GM13977 (cell line): ENCODE results near the gene KDM2B.

ENCODE experiments used
- DNase-seq: peaks from one replicate; pipeline ENCODE4 v3.0.0; 2012; ENCODE audit warnings: low spot score
- in situ Hi-C: fragments of 300-500 bp; cut with MboI; formaldehyde crosslinking; loops from one replicate; pipeline ENCODE4 v1.12.0; 2022; ENCODE audit warnings: low sequenced_read_pairs, low pct_unique_long_range_greater_than_20kb, mixed read lengths, inconsistent platforms; ENCODE audit not compliant: unreplicated experiment
- TF ChIP-seq, protein P1 (sequence below): IDR thresholded peaks from 2 replicates; pipeline ENCODE4 v1.5.1; 2012; ENCODE audit warnings: mild to moderate bottlenecking, control low read depth; ENCODE audit not compliant: insufficient read depth; ENCODE audit errors: extremely low read depth, missing control alignments

KDM2B gene

DNA sequence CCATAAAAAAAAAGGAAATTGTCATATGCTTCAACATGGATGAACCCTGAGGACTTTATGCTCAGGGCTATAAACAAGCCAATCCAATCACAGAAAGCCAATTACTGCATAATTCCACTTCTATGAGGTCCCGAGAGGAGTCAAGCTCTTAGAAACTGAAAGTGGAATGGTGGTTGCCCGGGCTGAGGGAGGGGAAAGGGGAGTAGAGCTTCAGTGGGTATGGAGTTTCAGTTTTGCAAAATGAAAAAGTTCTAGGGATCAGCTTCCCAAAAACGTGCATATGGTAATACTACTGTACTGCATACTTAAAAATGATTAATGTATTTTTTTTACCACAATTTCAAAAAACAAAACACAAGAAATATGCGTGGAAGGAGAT is 128.9 kb downstream of the KDM2B start:
- in situ Hi-C loops = no loop called here
- DNase-seq = peak; percentile 24
- TF ChIP-seq, protein P1, sequence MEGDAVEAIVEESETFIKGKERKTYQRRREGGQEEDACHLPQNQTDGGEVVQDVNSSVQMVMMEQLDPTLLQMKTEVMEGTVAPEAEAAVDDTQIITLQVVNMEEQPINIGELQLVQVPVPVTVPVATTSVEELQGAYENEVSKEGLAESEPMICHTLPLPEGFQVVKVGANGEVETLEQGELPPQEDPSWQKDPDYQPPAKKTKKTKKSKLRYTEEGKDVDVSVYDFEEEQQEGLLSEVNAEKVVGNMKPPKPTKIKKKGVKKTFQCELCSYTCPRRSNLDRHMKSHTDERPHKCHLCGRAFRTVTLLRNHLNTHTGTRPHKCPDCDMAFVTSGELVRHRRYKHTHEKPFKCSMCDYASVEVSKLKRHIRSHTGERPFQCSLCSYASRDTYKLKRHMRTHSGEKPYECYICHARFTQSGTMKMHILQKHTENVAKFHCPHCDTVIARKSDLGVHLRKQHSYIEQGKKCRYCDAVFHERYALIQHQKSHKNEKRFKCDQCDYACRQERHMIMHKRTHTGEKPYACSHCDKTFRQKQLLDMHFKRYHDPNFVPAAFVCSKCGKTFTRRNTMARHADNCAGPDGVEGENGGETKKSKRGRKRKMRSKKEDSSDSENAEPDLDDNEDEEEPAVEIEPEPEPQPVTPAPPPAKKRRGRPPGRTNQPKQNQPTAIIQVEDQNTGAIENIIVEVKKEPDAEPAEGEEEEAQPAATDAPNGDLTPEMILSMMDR = no peak

DNA sequence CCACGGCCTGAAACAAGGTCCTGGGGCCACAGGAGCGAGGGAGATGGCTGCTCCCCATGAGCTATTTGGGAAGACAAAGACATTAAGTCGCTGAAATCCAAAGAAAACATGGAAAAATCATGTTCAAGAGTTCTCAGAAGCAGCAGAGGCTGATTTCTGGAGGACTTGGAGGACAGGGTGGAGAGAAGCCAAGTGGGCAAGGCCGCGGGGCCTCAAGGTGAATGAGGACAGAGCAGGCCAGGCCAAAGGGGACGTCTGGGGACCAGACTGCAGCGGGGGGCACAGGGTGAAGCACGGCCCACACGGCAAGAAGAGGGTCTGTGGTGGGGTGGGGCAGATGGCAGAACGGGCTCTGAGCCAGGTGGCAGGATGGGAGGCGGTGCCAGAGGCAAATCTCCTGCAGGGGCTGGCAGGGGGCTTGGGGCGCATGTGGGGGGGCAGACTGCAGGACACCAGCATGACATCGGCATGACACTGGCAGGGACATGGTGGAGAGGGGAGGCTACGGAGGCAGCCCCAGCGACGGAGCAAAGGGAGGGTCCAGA is 132.0 kb downstream of the KDM2B start:
- in situ Hi-C loops = loop anchor here (25.0 kb wide), 1 partner anchor 387 kb away; no protein-coding TSS in a partner anchor
- TF ChIP-seq, protein P1 = no peak
- no peak for DNase-seq

DNA sequence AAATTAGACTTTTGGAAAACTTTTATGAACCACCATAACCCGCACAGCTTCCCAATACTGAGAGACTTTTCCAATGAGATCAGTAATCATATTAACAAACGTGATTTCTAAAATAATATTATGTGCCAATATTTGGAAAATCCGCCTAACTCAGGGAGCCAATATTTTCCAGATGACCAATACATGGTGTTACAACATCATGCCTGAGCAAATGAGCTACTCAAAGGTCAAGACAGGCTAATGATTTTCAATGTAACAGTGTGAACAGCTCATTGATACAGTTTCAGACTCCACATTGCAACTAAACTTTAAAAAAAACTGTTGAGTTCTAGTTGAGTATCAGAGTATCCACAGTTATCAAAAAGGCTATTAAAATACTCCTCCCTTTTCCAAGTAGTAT is 134.1 kb downstream of the KDM2B start:
- in situ Hi-C loops = loop anchor here (25.0 kb wide), 1 partner anchor 384 kb away; no protein-coding TSS in a partner anchor
- no peak for DNase-seq

DNA sequence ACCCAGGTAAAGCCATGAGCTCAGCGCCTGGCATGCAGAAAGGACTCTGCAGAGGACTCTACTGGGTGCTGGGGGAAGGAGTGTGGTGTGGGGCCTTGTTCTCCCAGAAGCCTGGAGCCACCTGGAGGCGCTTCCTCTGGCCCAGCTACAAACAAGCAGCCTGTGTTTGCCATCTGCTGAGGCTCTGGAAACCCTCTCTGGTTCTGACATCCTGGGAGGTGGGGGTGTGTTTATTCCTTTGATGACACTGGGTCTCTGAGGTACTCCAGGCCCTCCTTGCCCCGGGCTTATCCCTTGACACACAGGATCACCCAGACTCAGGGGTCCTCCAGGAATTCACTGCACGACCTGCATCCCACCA is 136.0 kb downstream of the KDM2B start:
- in situ Hi-C loops = loop anchor here (25.0 kb wide), 1 partner anchor 383 kb away; no protein-coding TSS in a partner anchor
- DNase-seq = peak; percentile 31
- TF ChIP-seq, protein P1 = no peak

More for the DNA sequence above, 134.1 kb downstream of the KDM2B start:
- TF ChIP-seq, protein P1 = no peak

DNA sequence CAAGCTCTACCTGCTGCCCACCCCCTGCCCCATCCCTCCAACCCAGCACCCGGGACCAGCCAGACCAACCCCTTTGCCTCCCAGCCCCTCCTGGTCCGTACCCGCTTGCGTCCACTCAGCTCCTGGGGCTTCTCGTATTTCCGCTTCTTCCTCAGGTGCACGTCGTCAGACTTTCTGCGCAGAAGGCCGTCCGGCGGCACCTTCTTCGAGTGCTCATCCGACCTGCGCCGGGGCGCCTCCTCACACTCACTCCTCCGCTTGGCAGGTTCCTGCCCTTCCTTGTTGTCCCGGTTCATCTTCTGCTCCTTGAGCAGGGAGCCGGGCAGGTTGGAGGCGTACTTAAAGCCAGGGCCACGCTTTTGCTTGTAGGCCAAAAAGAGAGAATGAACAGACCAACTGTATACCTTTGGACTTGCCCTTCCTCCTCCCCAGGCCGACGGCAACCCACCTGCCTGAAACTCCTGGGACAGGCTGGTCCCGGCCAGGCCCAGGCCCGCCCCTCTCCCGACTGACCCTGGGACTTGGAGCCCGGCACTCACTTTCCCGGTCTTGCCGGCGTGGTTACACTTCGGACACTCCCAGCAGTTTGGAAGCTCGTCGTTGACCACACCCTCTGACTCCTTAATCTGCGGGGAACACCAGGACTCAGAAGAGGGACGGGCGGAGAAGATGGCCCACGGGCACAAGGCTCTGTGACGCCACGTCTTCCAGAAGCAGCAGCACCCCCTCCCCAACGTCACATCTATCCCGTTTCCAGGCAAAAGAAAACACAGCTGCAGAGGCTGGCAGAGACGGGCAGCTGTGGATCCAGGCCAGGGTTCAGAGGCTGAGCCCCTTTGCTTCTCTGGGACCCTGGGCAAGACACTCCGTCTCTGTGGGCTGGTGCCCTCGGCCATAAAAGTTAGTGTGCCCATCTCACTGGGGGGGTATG is 136.6 kb downstream of the KDM2B start:
- DNase-seq = peak; percentile 12
- TF ChIP-seq, protein P1 = no peak
- in situ Hi-C loops = loop anchor here (25.0 kb wide), 1 partner anchor 382 kb away; no protein-coding TSS in a partner anchor

DNA sequence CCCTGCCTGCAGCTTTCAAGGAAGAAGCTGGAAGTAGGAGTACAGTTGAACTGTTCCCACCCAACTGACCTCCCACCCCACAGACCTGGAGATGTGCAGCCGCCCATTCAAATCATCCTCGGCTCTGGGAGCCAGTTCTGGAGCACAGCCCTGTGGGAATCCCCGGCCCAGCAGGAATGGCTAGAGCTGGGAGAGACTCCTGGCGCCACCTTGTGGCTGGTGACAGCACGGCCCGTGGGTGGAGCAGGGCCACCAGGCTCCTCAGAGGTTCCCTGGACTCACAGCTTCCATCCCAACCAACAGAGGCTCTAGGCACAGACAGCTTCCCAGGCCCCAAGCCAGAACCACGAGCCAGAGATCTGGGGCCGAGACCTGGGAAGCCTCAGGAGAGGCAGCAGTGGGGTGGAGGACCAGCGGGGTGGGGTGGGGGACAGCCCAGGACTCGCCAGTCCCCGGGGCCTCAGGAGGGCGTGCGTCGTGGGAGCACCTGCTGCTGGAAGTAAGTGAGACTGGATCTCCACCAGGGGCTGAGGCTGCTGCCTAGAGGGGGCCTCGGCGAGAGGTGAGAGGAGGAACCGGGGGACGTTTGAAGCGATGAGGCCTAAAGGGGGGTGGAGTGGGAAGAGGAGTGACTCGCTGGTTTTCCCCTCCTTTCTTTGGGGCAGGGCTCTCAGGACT is 137.5 kb downstream of the KDM2B start:
- peak; percentile 92 for DNase-seq
- in situ Hi-C loops = loop anchor here (25.0 kb wide), 1 partner anchor 381 kb away; no protein-coding TSS in a partner anchor
- TF ChIP-seq, protein P1 = peak; percentile 92
